Astrocyte (in vitro differentiated cells and primary cell): Measurements from ENCODE around the gene LIMA1. TPM values are rescaled to one million over a fixed set of nuclear protein-coding genes. Genes with fewer than 3 reads are reported as not detected.

Source experiments
- DNase-seq: peaks from one replicate; pipeline ENCODE4 v3.0.0-alpha.2; 2010; ENCODE audit warnings: low read depth
- FAIRE-seq: peaks from 2 replicates; lab custom pipeline; 2011; peaks lifted over from hg19 to GRCh38; lab: Jason Lieb, UNC
- H2AFZ ChIP-seq: 2 replicates; pipeline ENCODE4 v1.6.0; 2012; ENCODE audit warnings: low read depth, low read length, inconsistent platforms
- H3K27ac ChIP-seq: 2 replicates; pipeline ENCODE4 v1.5.1; 2011; ENCODE audit warnings: low read depth, low read length, inconsistent platforms
- H3K27me3 ChIP-seq: 2 replicates; pipeline ENCODE4 v1.6.0; 2011; ENCODE audit warnings: low read length, inconsistent platforms; ENCODE audit not compliant: insufficient read depth
- H3K36me3 ChIP-seq: 2 replicates; pipeline ENCODE4 v1.5.1; 2011; ENCODE audit warnings: low read length, inconsistent platforms; ENCODE audit not compliant: insufficient read depth
- H3K4me1 ChIP-seq: 2 replicates; pipeline ENCODE4 v1.5.1; 2011; ENCODE audit warnings: low read length, inconsistent platforms; ENCODE audit not compliant: insufficient read depth
- H3K4me2 ChIP-seq: 2 replicates; pipeline ENCODE4 v1.6.0; 2012; ENCODE audit warnings: low read length, inconsistent platforms
- H3K4me3 ChIP-seq: 2 replicates; pipeline ENCODE4 v1.5.1; 2011; ENCODE audit warnings: low read depth, mild to moderate bottlenecking, low read length, inconsistent platforms; ENCODE audit not compliant: insufficient read depth
- H3K79me2 ChIP-seq: 2 replicates; pipeline ENCODE4 v1.6.0; 2012; ENCODE audit warnings: mild to moderate bottlenecking, low read length, inconsistent platforms; ENCODE audit not compliant: insufficient read depth
- H3K9ac ChIP-seq: 2 replicates; pipeline ENCODE4 v1.6.0; 2012; ENCODE audit warnings: mild to moderate bottlenecking, low read length, inconsistent platforms
- H3K9me3 ChIP-seq: 2 replicates; pipeline ENCODE4 v1.5.1; 2012; ENCODE audit warnings: low read depth, mild to moderate bottlenecking, low read length, inconsistent platforms; ENCODE audit not compliant: insufficient read depth
- H4K20me1 ChIP-seq: 2 replicates; pipeline ENCODE4 v1.6.0; 2012; ENCODE audit warnings: low read length, inconsistent platforms; ENCODE audit not compliant: insufficient read depth
- H3K27ac Mint-ChIP-seq: one replicate; pipeline ENCODE4 v1.8.0; 2021; ENCODE audit warnings: mild to moderate bottlenecking, mixed read lengths; ENCODE audit not compliant: unreplicated experiment
- H3K27me3 Mint-ChIP-seq: one replicate; pipeline ENCODE4 v1.8.0; 2021; ENCODE audit warnings: low read depth, mixed read lengths; ENCODE audit not compliant: unreplicated experiment
- H3K36me3 Mint-ChIP-seq: one replicate; pipeline ENCODE4 v1.8.0; 2021; ENCODE audit warnings: low read depth, mixed read lengths; ENCODE audit not compliant: unreplicated experiment
- H3K4me1 Mint-ChIP-seq: one replicate; pipeline ENCODE4 v1.8.0; 2021; ENCODE audit warnings: low read depth, mixed read lengths; ENCODE audit not compliant: unreplicated experiment
- H3K4me3 Mint-ChIP-seq: one replicate; pipeline ENCODE4 v1.8.0; 2021; ENCODE audit warnings: mild to moderate bottlenecking, moderate library complexity, mixed read lengths; ENCODE audit not compliant: unreplicated experiment
- H3K9me3 Mint-ChIP-seq: one replicate; pipeline ENCODE4 v1.8.0; 2021; ENCODE audit warnings: mild to moderate bottlenecking, mixed read lengths; ENCODE audit not compliant: unreplicated experiment
- CTCF ChIP-seq: IDR thresholded peaks from 2 replicates; pipeline ENCODE4 v1.5.1; 2011; ENCODE audit warnings: low read depth, mild to moderate bottlenecking, inconsistent platforms, low read length, moderate library complexity; ENCODE audit not compliant: insufficient read depth
- EZH2 ChIP-seq: IDR thresholded peaks from 2 replicates; pipeline ENCODE4 v1.6.1; 2012; ENCODE audit warnings: mild to moderate bottlenecking, low read length, inconsistent platforms; ENCODE audit not compliant: insufficient read depth
- total RNA-seq: library from RNA; stranded (reverse); gene quantifications from 2 replicates; pipeline ENCODE4 v1.2.1, GENCODE V29; 2021

LIMA1 gene
- total RNA-seq, 1 donor from 2014 or later = 173 TPM

- no peaks in the 10 kb centered on the region for H3K4me1 Mint-ChIP-seq
- no peaks in the 10 kb centered on the region for H3K9me3 Mint-ChIP-seq
- Histone ChIP-seq H4K20me1 (peaks cover 6% of the 10 kb centered on the region), H3K27me3 (no peaks in the 10 kb centered on the region), H3K4me3 (no peak overlapping the region), H3K4me2 (no peak overlapping the region), H3K9me3 (no peaks in the 10 kb centered on the region), H3K4me1 (no peaks in the 10 kb centered on the region), H3K79me2 (peaks cover 4% of the 10 kb centered on the region), H3K9ac (no peak overlapping the region), H3K27ac (no peak overlapping the region), H3K36me3 (peaks cover 27% of the 10 kb centered on the region), H2AFZ (no peak overlapping the region)
- H3K27me3 Mint-ChIP-seq = no peaks in the 10 kb centered on the region
- H3K27ac Mint-ChIP-seq = no peak overlapping the region
- no peak for TF ChIP-seq CTCF
- TF ChIP-seq EZH2 = no peak
- FAIRE-seq (no peak), DNase-seq (no peak)
- peaks cover 12% of the 10 kb centered on the region for H3K36me3 Mint-ChIP-seq
- no peak overlapping the region for H3K4me3 Mint-ChIP-seq
These were observed 107.6 kb downstream of the LIMA1 start for GRCh38 chr12:50175716-50176026.

- Mint-ChIP-seq H3K36me3 (peaks cover 14% of the 10 kb centered on the region), H3K9me3 (peaks cover 3% of the 10 kb centered on the region), H3K4me3 (no peak overlapping the region), H3K27ac (no peak overlapping the region), H3K27me3 (no peaks in the 10 kb centered on the region), H3K4me1 (peaks cover 2% of the 10 kb centered on the region)
- no peak overlapping the region for H3K4me2 ChIP-seq
- no peaks in the 10 kb centered on the region for H3K79me2 ChIP-seq
- H3K36me3 ChIP-seq = peaks cover 27% of the 10 kb centered on the region
- no peak overlapping the region for H3K4me3 ChIP-seq
- H3K9me3 ChIP-seq = no peaks in the 10 kb centered on the region
- DNase-seq (peak; percentile 61), FAIRE-seq (peak; percentile 77)
- peaks cover 1% of the 10 kb centered on the region for H3K4me1 ChIP-seq
- TF ChIP-seq EZH2 (no peak), CTCF (peak; percentile 64)
- H4K20me1 ChIP-seq = peaks cover 6% of the 10 kb centered on the region
- H3K27ac ChIP-seq = no peak overlapping the region
- H2AFZ ChIP-seq = no peak overlapping the region
- no peaks in the 10 kb centered on the region for H3K27me3 ChIP-seq
- H3K9ac ChIP-seq = no peak overlapping the region
These were observed 108.2 kb downstream of the LIMA1 start for GRCh38 chr12:50174971-50175715.
